ENCODE data around the gene DIPK1A.

DIPK1A gene

GRCh38 chr1:92969517-92969916, 8.3 kb upstream of the DIPK1A start:
- Mint-ChIP-seq H3K27ac (peak overlapping the region; percentile 22), H3K4me3 (no peak overlapping the region), H3K9me3 (no peaks in the 10 kb centered on the region)

GRCh38 chr1:92968138-92969032, 7.1 kb upstream of the DIPK1A start:
- H3K27ac Mint-ChIP-seq = no peak overlapping the region
- no peaks in the 10 kb centered on the region for H3K36me3 Mint-ChIP-seq (ENCODE audit: low read depth)
- no peaks in the 10 kb centered on the region for H3K27me3 Mint-ChIP-seq (ENCODE audit: low read depth)
- no peak overlapping the region for H3K4me3 Mint-ChIP-seq
- peaks cover 24% of the 10 kb centered on the region for H3K4me1 Mint-ChIP-seq (ENCODE audit: low read depth)
- no peaks in the 10 kb centered on the region for H3K9me3 Mint-ChIP-seq

More at GRCh38 chr1:92969517-92969916, 8.3 kb upstream of the DIPK1A start:
- Mint-ChIP-seq H3K36me3 (ENCODE audit: low read depth) (no peaks in the 10 kb centered on the region), H3K4me1 (ENCODE audit: low read depth) (peaks cover 28% of the 10 kb centered on the region), H3K27me3 (ENCODE audit: low read depth) (no peaks in the 10 kb centered on the region)

DNA sequence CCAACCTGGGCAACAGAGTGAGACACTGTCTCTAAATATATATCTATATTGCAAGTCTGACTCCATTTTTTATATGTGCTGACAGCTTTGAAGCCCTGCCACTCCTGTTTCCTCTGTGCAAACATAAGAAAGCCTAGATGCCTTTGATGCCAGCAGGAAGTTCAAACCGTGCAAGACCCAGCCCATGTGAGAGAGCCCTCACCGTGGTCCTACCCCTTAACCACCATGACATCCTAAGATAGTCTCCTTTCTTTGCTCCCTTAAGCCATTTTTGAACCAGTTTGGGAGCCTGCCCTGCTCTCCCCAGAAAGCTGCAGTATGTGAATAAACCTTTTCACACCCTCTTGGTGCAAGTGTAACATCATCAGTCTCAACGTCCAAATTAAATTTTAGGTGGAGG, 3.7 kb upstream of the DIPK1A start:
- Mint-ChIP-seq H3K27me3 (ENCODE audit: low read depth) (no peaks in the 10 kb centered on the region), H3K9me3 (no peaks in the 10 kb centered on the region), H3K36me3 (ENCODE audit: low read depth) (peaks cover 6% of the 10 kb centered on the region), H3K4me1 (ENCODE audit: low read depth) (peaks cover 21% of the 10 kb centered on the region), H3K4me3 (no peak overlapping the region), H3K27ac (no peak overlapping the region)

DNA sequence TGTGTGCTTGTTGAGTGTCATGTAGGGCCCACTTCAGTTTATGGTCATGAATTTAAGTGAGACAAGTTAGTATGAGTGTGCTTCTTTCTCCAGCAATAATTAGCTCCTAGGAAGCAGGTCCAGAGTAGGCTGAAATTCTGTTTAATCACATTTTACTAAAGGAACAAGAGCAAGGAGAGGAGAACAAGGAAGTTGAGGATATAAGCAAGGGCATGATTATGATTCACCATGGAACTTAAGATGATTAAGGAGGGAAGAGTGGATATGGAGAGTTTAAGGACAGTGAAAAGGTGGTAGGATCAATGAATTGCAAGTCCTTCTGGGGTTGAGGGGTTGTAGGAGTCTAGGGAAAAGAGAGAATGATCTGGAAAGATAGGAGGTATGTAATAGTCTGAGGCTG, 3.1 kb upstream of the DIPK1A start:
- Mint-ChIP-seq H3K9me3 (no peaks in the 10 kb centered on the region), H3K27ac (no peak overlapping the region), H3K27me3 (ENCODE audit: low read depth) (no peaks in the 10 kb centered on the region), H3K4me3 (no peak overlapping the region), H3K36me3 (ENCODE audit: low read depth) (peaks cover 6% of the 10 kb centered on the region), H3K4me1 (ENCODE audit: low read depth) (peaks cover 19% of the 10 kb centered on the region)

GRCh38 chr1:92961896-92962752, 862 bp upstream of the DIPK1A start:
- H3K36me3 Mint-ChIP-seq (ENCODE audit: low read depth) = peaks cover 12% of the 10 kb centered on the region

GRCh38 chr1:92960395-92961130, 699 bp downstream of the DIPK1A start:
- Mint-ChIP-seq H3K36me3 (ENCODE audit: low read depth) (peaks cover 12% of the 10 kb centered on the region), H3K9me3 (no peaks in the 10 kb centered on the region), H3K27me3 (ENCODE audit: low read depth) (no peaks in the 10 kb centered on the region), H3K27ac (peak overlapping the region; percentile 96), H3K4me3 (peak overlapping the region; percentile 95), H3K4me1 (ENCODE audit: low read depth) (peaks cover 36% of the 10 kb centered on the region)

More at GRCh38 chr1:92961896-92962752, 862 bp upstream of the DIPK1A start:
- Mint-ChIP-seq H3K9me3 (no peaks in the 10 kb centered on the region), H3K27me3 (ENCODE audit: low read depth) (no peaks in the 10 kb centered on the region), H3K4me1 (ENCODE audit: low read depth) (peaks cover 24% of the 10 kb centered on the region), H3K4me3 (no peak overlapping the region), H3K27ac (no peak overlapping the region)

DNA sequence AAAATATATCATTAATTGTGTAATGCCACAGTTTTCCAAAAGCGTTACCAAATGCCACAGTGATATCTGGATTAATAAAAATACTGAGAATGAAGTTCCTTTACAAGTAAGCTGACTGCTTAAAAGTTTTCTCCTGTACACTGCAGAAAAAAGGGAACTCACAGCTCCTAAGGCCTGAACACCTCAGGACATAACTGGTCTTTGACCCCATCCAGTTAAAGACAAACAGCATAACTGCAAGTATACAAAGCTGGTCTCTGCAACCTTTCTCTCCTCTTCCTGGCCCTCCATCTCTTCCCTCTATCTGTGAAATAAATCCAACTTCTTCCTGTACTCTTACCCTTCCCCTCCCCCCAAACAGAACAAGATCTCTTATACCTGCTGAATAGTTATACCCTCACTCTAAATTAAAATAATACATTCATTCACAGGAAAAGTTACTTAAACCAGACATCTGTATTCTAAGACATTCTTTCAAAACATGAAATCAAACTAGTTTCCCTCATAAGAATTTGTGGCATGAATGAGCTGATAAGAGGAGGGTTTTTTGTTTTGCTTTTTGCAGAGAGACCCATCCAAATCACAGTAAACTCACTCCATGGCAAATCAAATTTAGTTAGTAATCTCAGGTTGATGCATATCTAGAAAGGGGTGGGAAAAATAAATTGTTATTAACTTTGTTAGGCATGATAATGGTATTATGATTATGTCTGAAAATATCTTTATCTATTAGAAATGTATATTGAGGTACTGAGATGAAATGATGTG, 2.9 kb downstream of the DIPK1A start:
- peaks cover 13% of the 10 kb centered on the region for H3K36me3 Mint-ChIP-seq (ENCODE audit: low read depth)
- peak overlapping the region; percentile 0 for H3K4me3 Mint-ChIP-seq
- H3K27ac Mint-ChIP-seq = no peak overlapping the region
- H3K4me1 Mint-ChIP-seq (ENCODE audit: low read depth) = peaks cover 47% of the 10 kb centered on the region
- no peaks in the 10 kb centered on the region for H3K9me3 Mint-ChIP-seq
- H3K27me3 Mint-ChIP-seq (ENCODE audit: low read depth) = no peaks in the 10 kb centered on the region

DNA sequence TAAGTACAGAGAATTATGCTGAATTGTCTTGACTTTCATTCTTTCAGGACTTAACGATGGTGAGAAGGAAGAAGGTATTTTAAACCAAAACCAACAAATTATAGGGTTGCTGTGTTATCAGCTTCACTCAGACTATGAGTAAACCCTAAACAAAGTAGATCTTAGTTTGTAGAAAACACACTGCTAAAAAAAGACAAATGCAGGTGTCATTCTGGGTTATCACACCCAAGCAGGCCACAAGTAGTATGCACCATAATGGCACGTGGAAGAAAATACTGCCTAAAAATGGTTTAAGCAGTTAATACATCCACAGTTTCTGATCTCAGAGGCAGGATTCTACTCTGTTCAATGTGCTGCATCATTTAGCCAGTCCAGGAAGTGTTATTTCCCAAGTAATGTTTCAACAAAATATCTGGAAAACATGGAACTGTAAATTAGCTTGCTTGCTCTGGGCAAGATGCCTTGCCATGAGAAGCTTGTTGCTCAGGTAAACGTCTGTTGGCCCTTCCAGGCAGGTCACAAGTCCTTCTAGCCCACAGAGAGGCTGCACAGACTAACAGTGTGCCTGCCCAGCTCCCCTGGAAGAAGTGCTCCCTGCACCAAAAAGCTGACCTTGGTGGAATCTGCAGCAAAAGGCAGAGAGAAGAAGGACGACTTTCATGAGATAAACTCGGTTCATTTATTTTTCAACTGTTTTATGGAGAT, 4.1 kb downstream of the DIPK1A start:
- peak overlapping the region; percentile 56 for H3K27ac Mint-ChIP-seq
- peaks cover 13% of the 10 kb centered on the region for H3K36me3 Mint-ChIP-seq (ENCODE audit: low read depth)
- peaks cover 57% of the 10 kb centered on the region for H3K4me1 Mint-ChIP-seq (ENCODE audit: low read depth)
- H3K27me3 Mint-ChIP-seq (ENCODE audit: low read depth) = no peaks in the 10 kb centered on the region
- H3K9me3 Mint-ChIP-seq = no peaks in the 10 kb centered on the region
- H3K4me3 Mint-ChIP-seq = peak overlapping the region; percentile 10

- Mint-ChIP-seq H3K4me3 (peak overlapping the region; percentile 10), H3K27ac (peak overlapping the region; percentile 56), H3K9me3 (no peaks in the 10 kb centered on the region), H3K4me1 (ENCODE audit: low read depth) (peaks cover 62% of the 10 kb centered on the region), H3K27me3 (ENCODE audit: low read depth) (no peaks in the 10 kb centered on the region), H3K36me3 (ENCODE audit: low read depth) (peaks cover 13% of the 10 kb centered on the region)
Observed at GRCh38 chr1:92956254-92957029, 4.8 kb downstream of the DIPK1A start.

DNA sequence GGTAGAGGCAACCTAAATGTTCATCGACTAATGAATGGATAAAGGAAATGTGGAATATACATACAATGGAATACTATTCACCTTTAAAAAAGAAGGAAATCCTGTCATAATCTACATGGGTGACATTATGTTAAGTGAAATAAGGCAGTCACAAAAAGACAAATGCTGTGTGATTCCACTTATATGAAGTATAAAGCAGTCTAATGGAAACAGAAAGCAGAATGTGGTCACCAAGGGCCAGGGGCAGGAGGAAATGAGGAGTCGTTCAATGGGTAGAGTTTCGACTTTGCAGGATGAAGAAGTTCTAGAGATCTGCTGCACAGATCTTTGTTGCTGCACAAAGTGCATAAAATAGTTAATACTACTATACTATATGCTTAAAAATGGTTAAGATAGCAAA, 7.8 kb downstream of the DIPK1A start:
- Mint-ChIP-seq H3K4me3 (peak overlapping the region; percentile 15), H3K4me1 (ENCODE audit: low read depth) (peaks cover 52% of the 10 kb centered on the region), H3K9me3 (no peaks in the 10 kb centered on the region), H3K27ac (peak overlapping the region; percentile 22), H3K36me3 (ENCODE audit: low read depth) (peaks cover 6% of the 10 kb centered on the region), H3K27me3 (ENCODE audit: low read depth) (no peaks in the 10 kb centered on the region)

GRCh38 chr1:92952714-92953113, 8.5 kb downstream of the DIPK1A start:
- Mint-ChIP-seq H3K36me3 (ENCODE audit: low read depth) (peaks cover 3% of the 10 kb centered on the region), H3K4me3 (peak overlapping the region; percentile 47), H3K9me3 (no peaks in the 10 kb centered on the region), H3K4me1 (ENCODE audit: low read depth) (peaks cover 48% of the 10 kb centered on the region), H3K27me3 (ENCODE audit: low read depth) (no peaks in the 10 kb centered on the region), H3K27ac (peak overlapping the region; percentile 22)

DNA sequence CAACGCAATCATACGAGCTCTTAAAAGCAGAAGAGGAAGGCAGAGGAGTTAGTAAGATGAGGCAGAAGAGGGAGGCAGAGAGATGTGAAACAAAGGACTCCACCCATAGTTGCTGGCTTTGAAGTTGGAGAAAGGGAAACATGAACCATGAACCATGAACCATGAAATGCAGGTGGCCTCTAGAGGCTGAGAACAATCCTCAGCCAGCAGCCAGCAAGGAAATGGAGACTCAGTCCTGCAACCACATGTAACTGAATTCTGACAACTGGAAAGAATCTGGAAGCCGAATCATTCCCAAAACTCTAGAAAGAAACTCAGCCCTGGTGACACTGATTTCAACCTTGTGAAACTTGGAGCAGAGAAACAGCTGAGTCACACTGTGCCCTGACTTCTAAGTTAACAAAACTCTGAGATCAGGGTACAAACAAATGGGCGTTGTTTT, 10.1 kb downstream of the DIPK1A start:
- H3K4me3 Mint-ChIP-seq = no peak overlapping the region
- H3K4me1 Mint-ChIP-seq (ENCODE audit: low read depth) = peaks cover 38% of the 10 kb centered on the region
- no peaks in the 10 kb centered on the region for H3K9me3 Mint-ChIP-seq
- peaks cover 7% of the 10 kb centered on the region for H3K36me3 Mint-ChIP-seq (ENCODE audit: low read depth)
- no peaks in the 10 kb centered on the region for H3K27me3 Mint-ChIP-seq (ENCODE audit: low read depth)
- H3K27ac Mint-ChIP-seq = no peak overlapping the region
